Skin of body (tissue), 2 donors: ENCODE measurements around the gene ITGA8. TPM values are rescaled to one million over a fixed set of nuclear protein-coding genes. Genes with fewer than 3 reads are reported as not detected.
"Not testable (repeated sequence)": the region's sequence is repeated elsewhere in the genome, so short reads cannot be mapped to it uniquely, and the experiment has no call there.

ENCODE experiments used
- DNase-seq: peaks from one replicate; lab custom pipeline; 2025; lab: John Stamatoyannopoulos, UW
- total RNA-seq: library from RNA; depleted of rRNA; stranded (reverse); fragments of >200 nt; gene quantifications from one replicate; pipeline ENCODE4 v1.2.3, GENCODE V29; 2014

Gene ITGA8
- total RNA-seq, 1 donor from 2014 or later, result 17.5 TPM

- DNase-seq, result no peak
Observed at GRCh38 chr10:15562578-15562977, 157.1 kb downstream of the ITGA8 start.

- DNase-seq, result no peak
Observed at GRCh38 chr10:15562116-15562515, 157.6 kb downstream of the ITGA8 start.

DNA sequence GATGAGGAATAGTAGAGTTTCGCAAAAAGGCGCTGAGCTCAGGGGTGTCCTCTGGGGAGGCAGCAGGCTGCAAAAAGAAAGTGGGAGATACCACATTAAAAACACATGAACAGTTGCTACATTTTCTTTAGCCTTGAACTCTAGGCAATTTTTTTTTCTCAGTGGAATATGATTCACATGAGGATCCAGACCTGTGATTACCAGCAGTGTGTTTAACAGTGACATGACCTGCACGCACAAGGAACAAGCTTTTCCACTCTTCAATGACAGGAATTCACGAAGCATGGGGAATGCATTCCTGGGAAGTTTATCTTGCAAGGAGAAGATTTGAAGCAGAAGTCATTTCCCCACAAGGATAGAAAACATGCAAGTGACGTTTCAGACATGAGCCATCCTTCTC is 161.6 kb downstream of the ITGA8 start:
- DNase-seq, result peak; percentile 4

- not testable (repeated sequence) for DNase-seq
Observed at GRCh38 chr10:15557168-15557567, 162.6 kb downstream of the ITGA8 start.

DNA sequence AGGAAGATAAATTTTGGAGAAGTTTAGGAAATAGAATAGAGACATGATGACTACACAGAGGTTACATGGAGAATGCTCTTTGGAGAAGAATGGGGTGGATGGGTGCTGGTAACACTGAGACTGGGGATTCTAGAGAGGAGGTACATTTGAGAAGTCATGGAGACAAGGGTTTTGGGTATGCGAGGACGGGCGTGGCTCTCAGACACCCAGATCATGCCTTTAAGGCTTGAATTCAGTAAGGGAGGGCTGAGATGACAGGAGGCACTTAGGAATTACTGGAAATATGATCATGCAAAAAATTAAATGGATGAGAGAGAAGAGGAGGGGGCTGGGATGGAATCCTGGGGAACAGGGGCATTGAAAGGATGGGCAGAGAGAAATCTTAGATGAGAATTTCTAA is 168.8 kb downstream of the ITGA8 start:
- DNase-seq, result no peak

GRCh38 chr10:15548331-15548730 is 171.4 kb downstream of the ITGA8 start:
- DNase-seq, result no peak

GRCh38 chr10:15546606-15547005 is 173.1 kb downstream of the ITGA8 start:
- DNase-seq, result no peak

DNA sequence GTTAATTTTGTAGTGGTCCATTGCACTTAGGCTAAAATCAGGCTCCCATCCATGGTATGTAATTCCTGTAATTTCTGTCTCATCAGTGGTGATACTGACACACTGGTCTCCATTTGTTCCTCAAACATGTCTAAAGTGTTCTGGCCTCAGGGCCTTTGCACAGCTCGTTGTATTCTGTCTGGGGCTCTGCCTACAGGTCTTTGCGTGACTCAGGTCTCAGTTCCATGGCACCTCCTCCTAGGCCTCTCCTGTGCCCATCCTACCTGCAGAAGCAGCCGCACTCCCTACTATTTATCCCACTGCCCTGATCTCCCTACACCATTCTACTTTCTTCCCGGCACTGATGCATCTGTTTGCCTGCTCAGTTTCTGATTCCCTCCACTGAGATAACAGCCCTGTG is 173.8 kb downstream of the ITGA8 start:
- DNase-seq, result no peak

- DNase-seq, result no peak
Observed at GRCh38 chr10:15545266-15545665, 174.5 kb downstream of the ITGA8 start.

DNA sequence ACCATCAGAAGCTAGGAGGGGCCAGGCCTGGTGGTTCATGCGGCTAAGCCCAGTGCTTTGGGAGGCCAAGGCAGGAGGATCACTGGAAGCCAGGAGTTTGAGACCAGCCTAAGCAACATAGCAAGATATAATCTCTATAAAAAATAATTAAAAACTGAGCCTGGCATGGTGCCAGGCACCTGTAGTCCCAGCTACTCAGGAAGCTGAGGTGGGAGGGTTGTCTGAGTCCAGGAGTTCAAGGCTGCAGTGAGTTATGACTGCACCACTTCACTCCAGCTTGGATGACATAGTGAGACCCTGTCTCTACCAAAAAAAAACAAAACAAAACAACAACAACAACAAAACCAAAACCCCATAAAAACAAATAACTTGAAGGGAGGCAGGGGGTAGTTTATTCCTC is 175.7 kb downstream of the ITGA8 start:
- no peak for DNase-seq

- no peak for DNase-seq
Observed at GRCh38 chr10:15542817-15543216, 176.9 kb downstream of the ITGA8 start.

DNA sequence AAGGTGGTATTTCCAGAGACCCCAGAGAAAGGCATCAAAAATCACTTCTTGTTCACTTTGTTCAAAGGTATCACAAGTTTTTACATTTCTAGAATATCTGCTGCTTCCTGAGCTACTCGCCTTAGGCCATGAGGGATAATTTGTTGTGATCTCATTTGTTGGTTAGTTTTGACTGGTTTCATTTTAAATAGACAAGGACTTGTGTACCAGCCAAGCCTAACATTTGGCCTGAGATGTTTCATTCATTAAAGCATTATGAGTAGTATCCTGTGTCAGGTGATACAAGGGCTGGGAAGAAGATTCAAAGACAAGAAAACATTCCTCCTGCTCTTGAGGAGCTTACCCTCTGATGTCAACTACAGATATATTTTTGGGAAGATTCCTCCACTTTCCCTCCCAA is 178.3 kb downstream of the ITGA8 start:
- DNase-seq, result no peak

GRCh38 chr10:15540727-15541126 is 179.0 kb downstream of the ITGA8 start:
- no peak for DNase-seq

- no peak for DNase-seq
Observed at GRCh38 chr10:15539262-15539661, 180.5 kb downstream of the ITGA8 start.

GRCh38 chr10:15534928-15535538 is 184.7 kb downstream of the ITGA8 start:
- DNase-seq, result not testable (repeated sequence)

DNA sequence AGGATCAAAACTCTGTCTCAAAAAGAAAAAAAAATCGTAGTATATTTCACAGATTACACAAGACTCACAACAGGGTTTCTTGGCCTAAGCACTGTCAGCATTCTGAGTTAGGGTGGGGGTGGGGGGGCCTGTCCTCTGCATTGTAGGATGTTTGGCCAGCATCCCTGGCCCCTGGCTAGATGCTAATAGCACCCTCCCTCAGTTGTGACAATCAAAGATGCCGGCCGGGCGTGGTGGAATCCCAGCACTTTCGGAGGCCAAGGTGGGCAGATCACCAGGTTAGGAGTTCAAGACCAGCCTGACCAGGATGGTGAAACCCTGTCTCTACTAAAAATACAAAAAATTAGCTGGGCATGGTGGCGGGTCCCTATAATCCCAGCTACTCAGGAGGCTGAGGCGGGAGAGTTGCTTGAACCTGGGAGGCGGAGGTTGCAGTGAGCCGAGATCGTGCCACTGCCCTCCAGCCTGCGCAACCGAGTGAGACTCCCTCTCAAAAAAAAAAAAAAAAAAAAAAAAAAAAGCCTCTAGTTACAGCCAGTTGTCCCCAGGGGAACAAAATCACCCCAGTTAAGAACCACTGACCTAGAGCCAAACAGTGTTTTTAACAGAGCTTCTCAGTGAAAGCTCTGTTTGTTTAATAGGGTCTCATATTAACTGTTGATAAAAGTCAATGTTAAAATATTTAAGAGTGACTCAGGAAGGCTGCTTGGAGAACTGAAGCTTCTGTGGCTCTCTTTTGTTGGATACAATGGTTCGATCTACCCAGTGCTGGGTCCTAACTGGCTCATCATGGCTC is 187.6 kb downstream of the ITGA8 start:
- no peak for DNase-seq

DNA sequence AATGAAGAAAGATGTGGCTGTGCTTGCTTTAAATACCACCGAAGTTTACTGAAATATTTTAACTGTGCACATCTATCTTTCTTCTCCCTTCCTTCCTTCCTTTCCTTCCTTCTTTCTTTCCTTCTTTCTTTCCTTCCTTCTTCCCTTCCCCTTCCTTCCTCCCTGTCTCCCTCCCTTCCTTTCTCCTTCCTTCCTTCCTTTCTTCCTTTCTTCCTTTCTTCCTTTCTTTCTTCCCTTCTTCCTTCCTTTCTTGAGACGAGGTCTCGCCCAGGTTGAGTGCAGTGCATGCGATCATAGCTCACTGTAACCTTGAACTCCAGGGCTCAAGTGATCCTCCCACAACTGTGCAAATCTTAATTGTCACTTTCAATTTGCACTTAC is 190.9 kb downstream of the ITGA8 start:
- no peak for DNase-seq

- no peak for DNase-seq
Observed at GRCh38 chr10:15526754-15527153, 193.0 kb downstream of the ITGA8 start.

DNA sequence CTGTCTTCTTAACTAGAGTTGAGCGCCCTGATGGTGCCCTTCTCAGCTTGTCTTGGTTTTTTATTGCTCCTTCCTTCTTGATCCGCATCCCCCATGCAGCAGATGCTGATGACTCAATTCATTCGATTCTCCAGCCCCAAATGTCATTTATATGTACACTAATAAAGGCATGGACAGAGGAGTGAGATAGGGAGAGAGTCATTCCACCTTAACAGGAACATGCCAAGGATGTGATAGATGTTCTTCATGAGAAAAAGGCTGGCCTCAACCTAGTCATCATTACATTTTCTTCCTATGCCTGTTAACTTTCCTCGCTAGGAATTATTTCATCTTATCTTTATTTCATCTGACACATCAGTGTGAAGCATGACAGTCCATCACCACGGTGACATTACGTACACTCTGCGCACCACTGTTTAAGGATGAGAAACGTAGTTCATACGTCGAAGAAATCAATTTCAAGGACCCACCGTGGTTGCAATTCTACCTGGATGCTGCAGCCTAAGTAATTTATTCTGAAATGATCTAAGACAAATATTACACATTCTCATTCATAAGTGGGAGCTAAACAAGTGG is 198.3 kb downstream of the ITGA8 start:
- no peak for DNase-seq

DNA sequence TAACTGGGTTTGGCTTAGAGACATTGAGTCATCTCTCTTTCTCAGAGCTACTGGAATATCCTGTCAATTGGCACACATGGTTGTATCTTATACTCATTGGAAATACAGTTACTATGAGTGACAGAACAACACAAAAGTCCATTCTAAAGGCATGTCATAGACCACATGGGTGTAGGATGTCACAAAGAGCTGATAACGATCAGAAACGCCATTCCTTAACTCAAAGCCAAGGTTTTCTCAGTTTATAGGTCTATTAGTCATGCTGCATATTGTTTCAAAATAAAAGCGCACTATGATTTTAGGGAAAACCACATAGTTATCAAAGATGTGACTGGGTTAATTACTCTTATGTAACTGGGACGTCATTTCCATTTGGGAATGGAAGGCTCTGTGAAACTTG is 201.5 kb downstream of the ITGA8 start:
- no peak for DNase-seq

DNA sequence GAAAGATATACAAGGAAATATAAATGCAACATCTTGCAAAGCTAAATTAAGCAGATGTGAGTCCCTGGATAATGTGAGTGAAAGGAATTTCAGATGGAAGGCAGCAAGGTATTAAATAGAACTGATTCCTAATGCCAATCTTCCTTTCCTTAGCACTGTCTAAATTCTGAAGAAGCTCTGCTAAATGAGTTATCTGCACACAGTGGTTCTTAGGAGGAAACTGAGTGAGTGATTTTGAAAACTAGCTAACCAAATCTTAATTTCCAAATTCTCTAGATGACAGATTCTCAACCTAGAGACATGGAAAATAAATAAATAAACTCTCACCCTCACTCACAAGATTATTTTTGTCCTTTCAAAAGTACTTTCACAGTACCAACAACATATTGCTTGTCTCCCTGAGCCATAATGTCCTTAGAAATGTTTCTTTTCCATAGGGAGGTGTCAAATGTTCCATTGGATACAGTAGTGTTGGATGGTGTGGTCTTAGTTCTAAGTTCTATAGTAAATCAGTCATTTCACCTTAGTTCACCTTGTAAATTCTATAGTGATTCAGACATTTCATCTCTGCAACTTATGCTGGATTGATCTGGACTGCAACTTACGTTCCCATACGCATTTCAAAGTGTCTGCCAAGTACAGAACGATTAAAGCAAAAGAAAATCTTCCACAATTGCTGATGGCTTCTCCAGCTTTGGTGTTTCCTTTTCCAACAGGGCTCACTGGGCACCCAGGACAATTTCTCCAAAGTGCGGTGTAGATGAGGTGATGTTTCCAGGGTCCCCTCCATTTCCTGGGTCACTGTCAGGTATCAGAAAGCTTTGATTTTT is 203.3 kb downstream of the ITGA8 start:
- DNase-seq, result no peak

DNA sequence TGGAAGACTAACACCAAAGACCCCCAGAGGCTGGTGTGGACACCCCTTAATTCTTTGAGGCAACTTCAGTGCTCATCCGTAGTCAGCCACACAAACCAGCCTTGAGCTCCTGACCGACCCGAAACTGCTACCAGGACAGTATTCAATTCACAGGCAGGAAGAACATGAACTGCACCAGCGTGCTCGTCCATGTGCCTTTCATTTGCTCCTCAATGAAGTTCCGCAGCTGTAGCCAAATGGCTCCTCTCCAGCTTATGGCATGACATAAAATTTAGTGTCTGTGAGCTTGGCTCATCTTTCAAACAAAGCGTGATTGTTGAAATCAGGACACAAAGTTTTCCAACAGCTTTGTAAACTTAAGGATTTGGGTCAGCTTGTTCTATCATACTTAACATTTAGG is 204.5 kb downstream of the ITGA8 start:
- DNase-seq, result peak; percentile 51
